Kidney (tissue), 14 donors: ENCODE results near the gene FAM118A. TPM values are rescaled to one million over a fixed set of nuclear protein-coding genes. Genes with fewer than 3 reads are reported as not detected.

Experiments used
- DNase-seq, 5 donors: peaks; one replicate each; pipeline ENCODE4 v3.0.0-alpha.2; 2013 to 2020
- FAIRE-seq: peaks from 2 replicates; lab custom pipeline; 2012; peaks lifted over from hg19 to GRCh38; lab: Jason Lieb, UNC
- H3K27ac ChIP-seq, 2 donors: one replicate each; pipeline ENCODE4 v1.7.0; 2013; ENCODE audit warnings: low read depth in 2 of 2, low read length in 2 of 2, inconsistent platforms in 1 of 2
- H3K27me3 ChIP-seq: one replicate; pipeline ENCODE4 v1.7.1; 2013; ENCODE audit warnings: low read length, inconsistent platforms; ENCODE audit not compliant: control insufficient read depth, insufficient read depth
- H3K36me3 ChIP-seq, 3 donors: one replicate each; pipeline versions ENCODE4 v1.7.0 to v1.7.1; 2013; ENCODE audit warnings: low read length in 3 of 3, control low read depth in 1 of 3, inconsistent platforms in 1 of 3; ENCODE audit not compliant: insufficient read depth in 3 of 3, control insufficient read depth in 2 of 3
- H3K4me1 ChIP-seq, 3 donors: one replicate each; pipeline versions ENCODE4 v1.7.0 to v1.7.1; 2013; ENCODE audit warnings: low read length in 3 of 3, inconsistent platforms in 1 of 3, low read depth in 1 of 3; ENCODE audit not compliant: control insufficient read depth in 2 of 3, insufficient read depth in 2 of 3
- H3K4me3 ChIP-seq, 3 donors: one replicate each; pipeline versions ENCODE4 v1.7.0 to v1.8.1; 2013; ENCODE audit warnings: low read length in 3 of 3, control low read depth in 1 of 3, inconsistent platforms in 1 of 3
- H3K9ac ChIP-seq, 3 donors: one replicate each; pipeline versions ENCODE4 v1.7.0 to v1.7.1; 2013; ENCODE audit warnings: low read length in 3 of 3, control low read depth in 1 of 3, inconsistent platforms in 1 of 3
- H3K9me3 ChIP-seq, 3 donors: one replicate each; pipeline versions ENCODE4 v1.7.0 to v1.7.1; 2013; ENCODE audit warnings: low read length in 3 of 3, control low read depth in 1 of 3, inconsistent platforms in 1 of 3; ENCODE audit not compliant: control insufficient read depth in 2 of 3, insufficient read depth in 1 of 3
- intact Hi-C: fragments of 100-400 bp; cut with DNase I; formaldehyde crosslinking; loops from one replicate; pipeline ENCODE4 v1.11.1; 2022
- polyA plus RNA-seq: library from polyadenylated mRNA; stranded (reverse); fragments of 350-450 nt; fragmentation: Illumina TruSeq; extraction: RNeasy Lipid Tissue Mini Kit (QIAGEN cat#74804); gene quantifications from one replicate; pipeline ENCODE4 v1.2.3, GENCODE V29; 2014; ENCODE audit warnings: low read depth, low replicate concordance; ENCODE audit not compliant: insufficient read depth
- total RNA-seq: library from RNA; stranded (reverse); fragmentation: NEBNext Ultra II Directional; extraction: Animal tissue kit (Norgen Biotek cat#: 25700); gene quantifications from one replicate; pipeline ENCODE4 v1.2.1, GENCODE V29; 2021
- TF ChIP-seq, protein P1 (sequence below): IDR thresholded peaks from 3 replicates; pipeline ENCODE4 v1.5.1; 2012; ENCODE audit warnings: mild to moderate bottlenecking, moderate library complexity, borderline replicate concordance; ENCODE audit not compliant: insufficient read depth; ENCODE audit errors: extremely low read depth
- donor health status: control.
- donor health status: control.
- donor health status: control.
- donor health status: control.
- donor health status: control.
- donor health status: DM: yes; HTN: yes; CAD: no.
- donor health status: Normal renal cell carcinoma (clear cell type).

FAM118A gene
- total and polyA plus RNA-seq, 2 donors from 2014 or later = 5.7 to 13.0 TPM

DNA sequence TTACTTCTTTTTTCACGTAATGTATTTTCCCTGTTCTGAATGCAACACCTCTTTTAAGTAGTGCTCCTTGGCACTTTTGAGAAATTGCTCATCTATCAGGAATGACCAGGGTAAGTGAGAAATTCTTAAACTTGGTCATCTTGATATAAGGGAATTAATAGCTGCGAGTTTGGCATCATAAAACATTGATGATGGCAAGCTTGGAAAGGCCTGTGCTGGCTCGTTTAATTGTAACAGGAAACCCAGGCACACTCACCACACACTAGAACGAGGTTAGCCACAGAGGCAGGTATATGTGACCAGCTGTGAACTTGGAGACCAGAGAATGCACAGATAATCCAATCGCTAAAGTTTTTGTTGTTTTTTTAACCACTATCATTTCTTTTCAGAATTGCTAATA is 24.3 kb downstream of the FAM118A start:
- Histone ChIP-seq H3K4me1 (no peaks in the 10 kb centered on the region), H3K27ac (no peak overlapping the region), H3K36me3 (peaks cover 0 to 20% (median 7%) of the 10 kb centered on the region in 3 donors), H3K9me3 (no peaks in the 10 kb centered on the region), H3K9ac (no peak overlapping the region), H3K4me3 (no peak overlapping the region), H3K27me3 (no peaks in the 10 kb centered on the region)
- no peak for DNase-seq
- intact Hi-C loops = no loop called here
- TF ChIP-seq, protein P1, sequence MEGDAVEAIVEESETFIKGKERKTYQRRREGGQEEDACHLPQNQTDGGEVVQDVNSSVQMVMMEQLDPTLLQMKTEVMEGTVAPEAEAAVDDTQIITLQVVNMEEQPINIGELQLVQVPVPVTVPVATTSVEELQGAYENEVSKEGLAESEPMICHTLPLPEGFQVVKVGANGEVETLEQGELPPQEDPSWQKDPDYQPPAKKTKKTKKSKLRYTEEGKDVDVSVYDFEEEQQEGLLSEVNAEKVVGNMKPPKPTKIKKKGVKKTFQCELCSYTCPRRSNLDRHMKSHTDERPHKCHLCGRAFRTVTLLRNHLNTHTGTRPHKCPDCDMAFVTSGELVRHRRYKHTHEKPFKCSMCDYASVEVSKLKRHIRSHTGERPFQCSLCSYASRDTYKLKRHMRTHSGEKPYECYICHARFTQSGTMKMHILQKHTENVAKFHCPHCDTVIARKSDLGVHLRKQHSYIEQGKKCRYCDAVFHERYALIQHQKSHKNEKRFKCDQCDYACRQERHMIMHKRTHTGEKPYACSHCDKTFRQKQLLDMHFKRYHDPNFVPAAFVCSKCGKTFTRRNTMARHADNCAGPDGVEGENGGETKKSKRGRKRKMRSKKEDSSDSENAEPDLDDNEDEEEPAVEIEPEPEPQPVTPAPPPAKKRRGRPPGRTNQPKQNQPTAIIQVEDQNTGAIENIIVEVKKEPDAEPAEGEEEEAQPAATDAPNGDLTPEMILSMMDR = no peak
- no peak for FAIRE-seq

DNA sequence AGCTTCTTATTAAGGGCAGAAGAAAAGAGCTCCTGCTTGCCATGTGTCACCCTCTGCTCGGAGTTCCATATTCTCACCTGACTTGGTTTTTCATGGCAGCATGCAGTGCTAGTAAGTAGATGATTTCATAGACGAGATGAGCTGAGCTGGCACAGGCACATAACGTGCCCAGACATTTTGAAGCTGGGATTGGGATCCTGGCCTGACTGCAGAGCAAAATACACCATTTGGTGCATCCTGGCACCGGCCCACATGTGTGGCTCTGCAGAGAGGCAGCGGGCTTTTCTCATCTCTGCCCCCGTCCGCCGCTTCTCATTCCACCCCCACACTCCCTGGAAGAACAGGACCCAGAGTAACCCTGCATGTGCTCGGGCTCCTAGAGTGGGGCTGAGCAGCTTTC is 24.8 kb downstream of the FAM118A start:
- Histone ChIP-seq H3K36me3 (peaks cover 0 to 20% (median 7%) of the 10 kb centered on the region in 3 donors), H3K27me3 (no peaks in the 10 kb centered on the region), H3K27ac (no peak overlapping the region), H3K9me3 (no peaks in the 10 kb centered on the region), H3K4me1 (no peaks in the 10 kb centered on the region), H3K4me3 (no peak overlapping the region), H3K9ac (no peak overlapping the region)
- FAIRE-seq (no peak), DNase-seq (no peak)
- TF ChIP-seq, protein P1 = no peak
- intact Hi-C loops = no loop called here

DNA sequence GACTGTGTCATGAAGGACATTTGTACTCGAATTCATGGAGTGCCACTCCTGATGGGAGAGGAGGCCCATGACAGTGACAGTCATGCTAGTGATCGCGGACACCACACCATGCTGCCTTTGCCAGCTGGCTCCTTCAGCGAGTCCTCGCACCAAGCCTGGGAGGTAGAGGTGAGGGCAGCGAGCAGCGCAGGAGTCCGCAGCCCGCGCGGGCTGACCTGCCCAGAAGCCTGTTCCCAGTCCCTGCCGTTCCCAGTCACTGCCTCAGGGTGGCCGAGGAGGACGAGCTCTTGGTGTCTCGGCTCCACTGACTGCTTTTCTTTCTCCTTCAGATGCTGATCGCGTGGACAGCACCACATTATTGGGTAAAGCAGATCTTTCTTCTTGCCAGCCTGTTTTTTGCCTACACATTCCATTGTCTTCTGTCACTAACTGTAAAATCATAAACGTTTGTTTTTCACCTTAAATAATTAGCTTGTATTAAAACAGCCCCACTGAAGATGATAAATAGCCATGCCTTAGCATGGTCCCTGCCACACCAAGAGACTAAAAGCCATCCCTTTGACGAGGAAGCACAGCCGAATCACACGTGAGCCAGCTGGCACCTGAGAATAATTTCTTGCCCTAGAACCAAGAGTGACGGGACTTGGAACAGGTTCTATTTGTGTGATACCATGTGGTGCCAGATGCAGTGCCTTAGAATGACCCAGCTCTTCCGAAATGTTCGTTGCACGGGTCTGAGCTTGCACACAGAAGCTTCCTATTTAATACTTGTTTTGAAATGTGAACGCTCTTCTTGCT is 25.5 kb downstream of the FAM118A start:
- Histone ChIP-seq H3K4me3 (no peak overlapping the region), H3K9ac (no peak overlapping the region), H3K4me1 (no peaks in the 10 kb centered on the region), H3K9me3 (no peaks in the 10 kb centered on the region), H3K36me3 (peaks cover 0 to 20% (median 12%) of the 10 kb centered on the region in 3 donors), H3K27ac (no peak overlapping the region), H3K27me3 (no peaks in the 10 kb centered on the region)
- FAIRE-seq (no peak), DNase-seq (peak in 3 of 5 donors; percentile 31 to 63 (median 48))
- TF ChIP-seq, protein P1 = no peak
- intact Hi-C loops = no loop called here
